Measurements from ENCODE around the gene SPON1. TPM values are rescaled to one million over a fixed set of nuclear protein-coding genes. Genes with fewer than 3 reads are reported as not detected.

Gene SPON1
- total and polyA plus RNA-seq, 2 of the 8 experiments (the other 6 are each of a cell fraction or from before 2014, with no cell fraction given), result 1.5 to 5.4 TPM

DNA sequence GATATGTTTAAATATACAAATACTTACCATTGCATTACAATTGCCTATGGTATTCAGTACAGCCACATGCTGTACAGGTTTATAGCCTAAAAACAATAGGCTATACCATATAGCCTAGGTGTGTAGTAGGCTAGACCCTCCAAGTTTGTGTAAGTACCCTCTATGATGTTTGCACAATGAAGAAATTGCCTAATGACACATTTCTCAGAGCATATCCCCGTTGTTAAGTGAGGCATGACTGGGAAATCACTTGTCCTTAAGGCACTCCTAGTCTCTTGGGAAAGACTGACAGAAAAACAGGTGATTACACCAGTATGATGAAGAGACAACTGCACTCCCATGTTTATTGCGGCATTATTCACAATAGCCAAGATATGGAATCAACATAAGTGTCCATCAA lies 187.2 kb downstream of the SPON1 start:
- no peak overlapping the region for H3K56ac ChIP-seq (replicated peaks; ENCODE audit: insufficient read length, low read depth, low read length)
- no peak for FAIRE-seq
- no peak overlapping the region for H4K8ac ChIP-seq (ENCODE audit: extremely low read depth, insufficient read depth, low read length)
- H3K14ac ChIP-seq (ENCODE audit: insufficient read length), result no peak overlapping the region
- H3K4me3 ChIP-seq (ENCODE audit: extremely low read depth in 1 of 4, insufficient read depth in 2 of 4, low read depth in 3 of 4, low read length in 4 of 4), result no peak overlapping the region
- TF ChIP-seq CREB1 (IDR thresholded peaks at IDR 0.05) (no peak), KDM5A (IDR thresholded peaks at IDR 0.05; ENCODE audit: low read length) (no peak), EZH2 (IDR thresholded peaks at IDR 0.05; ENCODE audit: low read depth, low read length, severe bottlenecking) (no peak), KDM4A (IDR thresholded peaks at IDR 0.05; ENCODE audit: low read depth, low read length, severe bottlenecking) (no peak), KDM1A (IDR thresholded peaks at IDR 0.05; ENCODE audit: borderline replicate concordance, low read length) (no peak), SP1 (IDR thresholded peaks at IDR 0.05; ENCODE audit: low read depth, low read length) (no peak), TEAD4 (IDR thresholded peaks at IDR 0.05; ENCODE audit: low read depth, low read length) (no peak), YY1 (IDR thresholded peaks at IDR 0.05; ENCODE audit: low read depth, low read length) (no peak), POU5F1 (IDR thresholded peaks at IDR 0.05; ENCODE audit: low read depth, low read length) (no peak), SUZ12 (IDR thresholded peaks at IDR 0.05; ENCODE audit: low read length) (no peak), ZNF274 (IDR thresholded peaks at IDR 0.05; ENCODE audit: borderline replicate concordance, extremely low read depth, low read length) (no peak), POLR2A (IDR thresholded peaks at IDR 0.05; ENCODE audit: control extremely low read depth in 1 of 2, low read depth in 2 of 2, low read length in 2 of 2) (no peak)
- TF ChIP-seq, protein P1, sequence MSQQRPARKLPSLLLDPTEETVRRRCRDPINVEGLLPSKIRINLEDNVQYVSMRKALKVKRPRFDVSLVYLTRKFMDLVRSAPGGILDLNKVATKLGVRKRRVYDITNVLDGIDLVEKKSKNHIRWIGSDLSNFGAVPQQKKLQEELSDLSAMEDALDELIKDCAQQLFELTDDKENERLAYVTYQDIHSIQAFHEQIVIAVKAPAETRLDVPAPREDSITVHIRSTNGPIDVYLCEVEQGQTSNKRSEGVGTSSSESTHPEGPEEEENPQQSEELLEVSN (IDR thresholded peaks at IDR 0.05), result no peak
- TF ChIP-seq, protein P2, sequence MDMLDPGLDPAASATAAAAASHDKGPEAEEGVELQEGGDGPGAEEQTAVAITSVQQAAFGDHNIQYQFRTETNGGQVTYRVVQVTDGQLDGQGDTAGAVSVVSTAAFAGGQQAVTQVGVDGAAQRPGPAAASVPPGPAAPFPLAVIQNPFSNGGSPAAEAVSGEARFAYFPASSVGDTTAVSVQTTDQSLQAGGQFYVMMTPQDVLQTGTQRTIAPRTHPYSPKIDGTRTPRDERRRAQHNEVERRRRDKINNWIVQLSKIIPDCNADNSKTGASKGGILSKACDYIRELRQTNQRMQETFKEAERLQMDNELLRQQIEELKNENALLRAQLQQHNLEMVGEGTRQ (IDR thresholded peaks at IDR 0.05; ENCODE audit: low read length), result no peak
- no peak overlapping the region for H2BK12ac ChIP-seq (ENCODE audit: low read depth, low read length)
- DNase-seq (ENCODE audit: low read depth in 1 of 2, low spot score in 2 of 2), result no peak
- no peak overlapping the region for H3K18ac ChIP-seq (ENCODE audit: extremely low read depth, low read length)
- H3K79me2 ChIP-seq (ENCODE audit: control insufficient read depth in 1 of 2, insufficient read depth in 2 of 2, low read length in 2 of 2), result no peaks in the 10 kb centered on the region
- POLR2A ChIA-PET (ENCODE audit: partially characterized antibody), result no interaction called here
- no peaks in the 10 kb centered on the region for H3K27me3 ChIP-seq (replicated peaks in 1 of 4; ENCODE audit: control insufficient read depth in 3 of 4, extremely low read depth in 1 of 4, insufficient read depth in 3 of 4, low read length in 3 of 4)
- H3K79me1 ChIP-seq (ENCODE audit: low read depth, low read length), result no peaks in the 10 kb centered on the region
- no peaks in the 10 kb centered on the region; the same call in none of the 2 replicates for H3K23me2 ChIP-seq (ENCODE audit: low read depth, low read length)
- H4K20me1 ChIP-seq (replicated peaks in 1 of 2; ENCODE audit: control insufficient read depth in 1 of 2, insufficient read depth in 2 of 2, low read length in 2 of 2), result no peaks in the 10 kb centered on the region
- CTCF ChIA-PET (ENCODE audit: partially characterized antibody), result interaction anchor here (0.6 to 2.2 kb wide), 14 partner anchors 9 to 373 kb away, joined by 3 to 11 read pairs (median 3); no protein-coding TSS in a partner anchor
- no peak overlapping the region for H2BK120ac ChIP-seq (replicated peaks; ENCODE audit: low read depth, low read length)
- H3K4ac ChIP-seq (replicated peaks; ENCODE audit: insufficient read length, low read depth, low read length), result no peak overlapping the region
- 83% methylated on average over 2 of the region's 2 CpGs; no CpG with 5 or more reads in 1 of the 2 experiments for WGBS, 2 experiments (ENCODE audit: extremely low coverage in 1 of 2, insufficient coverage in 1 of 2, insufficient read length in 1 of 2, insufficient replicate concordance in 2 of 2, low coverage in 1 of 2, low lambda C conversion rate in 2 of 2, missing lambda C conversion rate in 1 of 2)
- no peak overlapping the region for H2BK15ac ChIP-seq (ENCODE audit: low read length)
- no peak overlapping the region for H2AFZ ChIP-seq (ENCODE audit: low read length)
- no peak overlapping the region for H2AK5ac ChIP-seq (ENCODE audit: low read depth, low read length)
- H3K9ac ChIP-seq (replicated peaks in 1 of 4; ENCODE audit: extremely low read depth in 1 of 4, low read depth in 3 of 4, low read length in 3 of 4), result no peak overlapping the region
- peaks cover 14 to 15% of the 10 kb centered on the region in 2 experiments for H3K9me3 ChIP-seq (ENCODE audit: insufficient read depth in 2 of 2, low read depth in 1 of 2, low read length in 1 of 2)
- H3K4me1 ChIP-seq (replicated peaks in 1 of 4; ENCODE audit: control insufficient read depth in 3 of 4, insufficient read depth in 4 of 4, low read length in 3 of 4), result no peaks in the 10 kb centered on the region
- H3K23ac ChIP-seq (ENCODE audit: insufficient read length), result no peak overlapping the region
- no peak overlapping the region for H4K91ac ChIP-seq (replicated peaks; ENCODE audit: insufficient read length, low read length)
- H4K5ac ChIP-seq (ENCODE audit: insufficient read length, low read depth, low read length), result no peak overlapping the region
- H3K4me2 ChIP-seq (ENCODE audit: insufficient read depth in 1 of 2, low read depth in 2 of 2, low read length in 2 of 2), result no peak overlapping the region
- no peaks in the 10 kb centered on the region; a peak in 1 of 8 replicates for H3K36me3 ChIP-seq (ENCODE audit: control insufficient read depth in 2 of 4, insufficient read depth in 4 of 4, low read length in 3 of 4)
- H2BK20ac ChIP-seq (ENCODE audit: low read length), result no peak overlapping the region
- H2BK5ac ChIP-seq (ENCODE audit: low read depth, low read length), result no peak overlapping the region
- no peak overlapping the region for H3K27ac ChIP-seq (ENCODE audit: low read depth, low read length)
